ENCODE data around the gene PRAME.

- TF ChIP-seq GATA3 (IDR thresholded peaks at IDR 0.05; ENCODE audit: low read depth, low read length) (no peak), GATA2 (IDR thresholded peaks at IDR 0.05; ENCODE audit: low read depth, low read length) (no peak)
Measured at GRCh38 chr22:22569218-22569617, 10.2 kb upstream of the PRAME start.
